ENCODE data around the gene DOCK6. TPM values are rescaled to one million over a fixed set of nuclear protein-coding genes. Genes with fewer than 3 reads are reported as not detected.
A peak's percentile ranks its signal among the peaks of the same experiment; 100 is the strongest.

DOCK6 gene
- total and polyA plus RNA-seq, 2 of the 13 experiments (the other 11 are each of a cell fraction or from before 2014, with no cell fraction given) = 5.4 to 38.1 TPM

DNA sequence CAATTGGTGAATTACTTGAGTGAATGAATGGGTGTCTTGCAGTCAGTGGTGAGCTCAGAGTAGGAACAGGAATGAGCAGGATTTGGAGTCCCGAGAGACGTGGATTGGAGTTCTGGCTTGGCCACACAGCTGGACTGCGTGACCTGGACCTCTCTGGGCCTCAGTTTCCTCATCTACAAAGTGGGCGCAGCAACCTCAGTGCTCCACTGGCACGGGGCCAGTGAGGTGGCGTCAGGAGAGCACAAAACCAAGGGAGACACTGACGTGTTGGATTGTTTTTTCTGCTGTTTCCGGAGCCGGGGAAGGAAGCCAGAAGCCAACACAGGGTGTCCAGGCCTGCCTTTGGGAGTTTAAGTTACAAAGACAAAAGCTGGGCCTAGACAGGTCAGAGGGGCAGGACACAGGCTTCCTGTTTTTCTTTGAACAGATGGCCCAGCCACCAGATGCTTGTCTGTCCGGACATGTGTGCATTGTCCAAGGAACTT lies 6.5 kb upstream of the DOCK6 start (continued):
- TF ChIP-seq MTF1 (CRISPR knock-in tag; IDR thresholded peaks at IDR 0.05) = no peak
- no peak for TF ChIP-seq ZNF383 (CRISPR knock-in tag; IDR thresholded peaks at IDR 0.05; ENCODE audit: borderline replicate concordance)
- TF ChIP-seq ZBTB7B (CRISPR knock-in tag; IDR thresholded peaks at IDR 0.05) = no peak
- 0 out of 2 replicates have a peak, but pooled peaks have one; percentile 10 for TF ChIP-seq HMG20A (CRISPR knock-in tag; IDR thresholded peaks at IDR 0.05; ENCODE audit: borderline replicate concordance)
- no peak for TF ChIP-seq ZNF816 (CRISPR knock-in tag; IDR thresholded peaks at IDR 0.05; ENCODE audit: borderline replicate concordance)
- TF ChIP-seq ZFY (CRISPR knock-in tag; IDR thresholded peaks at IDR 0.05) = peak; percentile 42; the same call in 1 of the 2 replicates
- TF ChIP-seq MTA3 (CRISPR knock-in tag; IDR thresholded peaks at IDR 0.05) = no peak
- TF ChIP-seq ATF1 (CRISPR knock-in tag; IDR thresholded peaks at IDR 0.05) = no peak
- no peak for TF ChIP-seq SOX13 (IDR thresholded peaks at IDR 0.05)
- TF ChIP-seq SOX13 (CRISPR knock-in tag; conservative IDR thresholded peaks at IDR 0.05 in 1 of 2, IDR thresholded peaks at IDR 0.05 in 1 of 2) = peak in 1 of 2 experiments; percentile 24; a peak in 1 of 4 replicates
- TF ChIP-seq ZSCAN12 (CRISPR knock-in tag; IDR thresholded peaks at IDR 0.05) = no peak
- no peak for TF ChIP-seq SIX4 (CRISPR knock-in tag; IDR thresholded peaks at IDR 0.05)
- peak; percentile 31; the same call in 1 of the 2 replicates for TF ChIP-seq RXRB (CRISPR knock-in tag; IDR thresholded peaks at IDR 0.05; ENCODE audit: borderline replicate concordance)
- TF ChIP-seq SAP130 (CRISPR knock-in tag; IDR thresholded peaks at IDR 0.05; ENCODE audit: low read depth) = peak; percentile 67
- TF ChIP-seq, protein P1, sequence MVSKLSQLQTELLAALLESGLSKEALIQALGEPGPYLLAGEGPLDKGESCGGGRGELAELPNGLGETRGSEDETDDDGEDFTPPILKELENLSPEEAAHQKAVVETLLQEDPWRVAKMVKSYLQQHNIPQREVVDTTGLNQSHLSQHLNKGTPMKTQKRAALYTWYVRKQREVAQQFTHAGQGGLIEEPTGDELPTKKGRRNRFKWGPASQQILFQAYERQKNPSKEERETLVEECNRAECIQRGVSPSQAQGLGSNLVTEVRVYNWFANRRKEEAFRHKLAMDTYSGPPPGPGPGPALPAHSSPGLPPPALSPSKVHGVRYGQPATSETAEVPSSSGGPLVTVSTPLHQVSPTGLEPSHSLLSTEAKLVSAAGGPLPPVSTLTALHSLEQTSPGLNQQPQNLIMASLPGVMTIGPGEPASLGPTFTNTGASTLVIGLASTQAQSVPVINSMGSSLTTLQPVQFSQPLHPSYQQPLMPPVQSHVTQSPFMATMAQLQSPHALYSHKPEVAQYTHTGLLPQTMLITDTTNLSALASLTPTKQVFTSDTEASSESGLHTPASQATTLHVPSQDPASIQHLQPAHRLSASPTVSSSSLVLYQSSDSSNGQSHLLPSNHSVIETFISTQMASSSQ (IDR thresholded peaks at IDR 0.05; ENCODE audit: low read depth) = no peak
- TF ChIP-seq, protein P1 (CRISPR knock-in tag; IDR thresholded peaks at IDR 0.05; ENCODE audit: borderline replicate concordance) = no peak
- TF ChIP-seq ZNF17 (CRISPR knock-in tag; IDR thresholded peaks at IDR 0.05) = no peak
- 0 out of 2 replicates have a peak, but pooled peaks have one; percentile 15 for TF ChIP-seq GABPB1 (CRISPR knock-in tag; IDR thresholded peaks at IDR 0.05)
- no peak for TF ChIP-seq KAT8 (CRISPR knock-in tag; IDR thresholded peaks at IDR 0.05)
- peak; percentile 76; the same call in 1 of the 2 replicates for TF ChIP-seq ADNP (CRISPR knock-in tag; IDR thresholded peaks at IDR 0.05)
- TF ChIP-seq ZKSCAN1 (IDR thresholded peaks at IDR 0.05; ENCODE audit: low read length) = no peak
- TF ChIP-seq, protein P2, sequence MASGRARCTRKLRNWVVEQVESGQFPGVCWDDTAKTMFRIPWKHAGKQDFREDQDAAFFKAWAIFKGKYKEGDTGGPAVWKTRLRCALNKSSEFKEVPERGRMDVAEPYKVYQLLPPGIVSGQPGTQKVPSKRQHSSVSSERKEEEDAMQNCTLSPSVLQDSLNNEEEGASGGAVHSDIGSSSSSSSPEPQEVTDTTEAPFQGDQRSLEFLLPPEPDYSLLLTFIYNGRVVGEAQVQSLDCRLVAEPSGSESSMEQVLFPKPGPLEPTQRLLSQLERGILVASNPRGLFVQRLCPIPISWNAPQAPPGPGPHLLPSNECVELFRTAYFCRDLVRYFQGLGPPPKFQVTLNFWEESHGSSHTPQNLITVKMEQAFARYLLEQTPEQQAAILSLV (CRISPR knock-in tag; IDR thresholded peaks at IDR 0.05; ENCODE audit: borderline replicate concordance) = 0 out of 2 replicates have a peak, but pooled peaks have one; percentile 28
- TF ChIP-seq FOXK2 (IDR thresholded peaks at IDR 0.05) = no peak
- no peak for TF ChIP-seq RNF2 (conservative IDR thresholded peaks at IDR 0.05; ENCODE audit: low read depth)
- no peak for TF ChIP-seq SNAI1 (CRISPR knock-in tag; IDR thresholded peaks at IDR 0.05; ENCODE audit: borderline replicate concordance)
- no peak for TF ChIP-seq THYN1 (CRISPR knock-in tag; IDR thresholded peaks at IDR 0.05; ENCODE audit: borderline replicate concordance, low read depth)
- TF ChIP-seq ZMYM3 (CRISPR knock-in tag; IDR thresholded peaks at IDR 0.05) = peak; percentile 96
- no peak for TF ChIP-seq KDM4B (CRISPR knock-in tag; IDR thresholded peaks at IDR 0.05)

All from HepG2 (cell line).